Hematopoietic multipotent progenitor cell (in vitro differentiated cells): ENCODE results near the gene RHEX. TPM values are rescaled to one million over a fixed set of nuclear protein-coding genes. Genes with fewer than 3 reads are reported as not detected.

Experiments
- DNase-seq, 3 donors: peaks; one replicate each; pipeline ENCODE4 v3.0.0-alpha.2; 2011 to 2015; ENCODE audit warnings: low read depth in 2 of 3, low spot score in 2 of 3
- small RNA-seq: library from RNA; depleted of rRNA; stranded (forward); fragments of <200 nt; gene quantifications from one replicate; pipeline ENCODE3, GENCODE V24; 2012
- total RNA-seq: library from RNA; depleted of rRNA; stranded (reverse); fragments of >200 nt; gene quantifications from one replicate; pipeline ENCODE4 v1.2.3, GENCODE V29; 2012

The RHEX gene
- total RNA-seq, 1 donor, result 46.0 TPM

DNA sequence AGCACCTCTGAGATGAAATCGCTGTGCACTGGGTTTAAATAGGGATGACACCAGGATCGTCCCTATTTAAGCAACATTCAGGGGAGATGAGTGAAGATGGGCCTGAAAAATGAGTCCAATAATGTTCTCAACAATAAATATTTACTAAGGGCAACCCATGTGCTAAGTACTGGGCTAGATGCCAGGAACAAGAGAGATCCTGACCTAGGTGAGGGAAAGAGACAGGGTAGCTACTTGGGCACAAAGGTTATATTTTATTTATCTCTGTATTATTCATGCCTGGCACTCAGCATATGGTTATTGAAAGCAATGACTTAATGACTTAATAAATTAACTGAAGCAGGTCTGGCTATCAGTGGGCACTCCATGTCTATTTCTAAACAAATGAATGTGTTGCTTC, 91.6 kb downstream of the RHEX start:
- DNase-seq, result no peak

DNA sequence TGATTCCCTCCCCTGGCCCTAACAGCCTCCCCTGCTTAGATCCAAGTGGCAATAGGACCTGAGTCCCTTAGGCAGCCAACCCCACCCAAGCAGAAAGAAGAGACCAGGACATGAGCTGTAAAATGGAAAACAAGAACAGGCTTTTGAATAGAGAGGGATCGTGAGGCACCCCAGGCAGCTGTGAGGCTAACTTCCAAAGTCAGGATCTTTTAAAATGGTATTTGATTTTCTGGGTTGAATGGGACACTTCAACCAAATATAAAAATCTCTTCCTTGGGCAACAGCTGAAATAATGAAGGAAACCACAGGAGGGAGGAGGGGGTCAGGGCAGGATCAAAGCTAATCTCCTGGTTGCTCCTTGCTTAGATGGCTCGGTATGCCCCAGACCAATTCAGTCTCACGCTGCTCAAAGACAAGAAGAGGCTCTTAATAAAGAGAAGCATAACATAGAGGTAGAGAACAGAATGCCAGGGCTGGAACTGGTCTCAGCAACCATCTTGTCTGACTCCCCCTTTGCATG, 92.9 kb downstream of the RHEX start:
- no peak for DNase-seq

Small RNA genes within 50 kb of the gene (small RNA-seq; reads per million reads assigned to genes)
- not detected for gene RF00271

Other genes starting within 250 kb of the RHEX start
- 7.8 TPM for gene SLC41A1, start 240.0 kb upstream of the RHEX start, total RNA-seq
- 0.54 TPM for gene PM20D1, start 203.0 kb upstream of the RHEX start, total RNA-seq
- gene SLC26A9, start 109.7 kb upstream of the RHEX start, total RNA-seq, result under 0.01 TPM
- gene RAB7B, start 49.8 kb upstream of the RHEX start, total RNA-seq, result 2.7 TPM
- gene CTSE, start 29.3 kb upstream of the RHEX start, total RNA-seq, result under 0.01 TPM
- 3.8 TPM for gene AVPR1B, start 64.2 kb downstream of the RHEX start, total RNA-seq
- gene FAM72A, start 149.7 kb downstream of the RHEX start, total RNA-seq, result 0.27 TPM
- 26.1 TPM for gene SRGAP2, start 150.4 kb downstream of the RHEX start, total RNA-seq